Measurements from ENCODE around the gene GPR62. TPM values are rescaled to one million over a fixed set of nuclear protein-coding genes. Genes with fewer than 3 reads are reported as not detected.

Gene GPR62
- total RNA-seq, 1 experiment from 2014 or later = not detected

DNA sequence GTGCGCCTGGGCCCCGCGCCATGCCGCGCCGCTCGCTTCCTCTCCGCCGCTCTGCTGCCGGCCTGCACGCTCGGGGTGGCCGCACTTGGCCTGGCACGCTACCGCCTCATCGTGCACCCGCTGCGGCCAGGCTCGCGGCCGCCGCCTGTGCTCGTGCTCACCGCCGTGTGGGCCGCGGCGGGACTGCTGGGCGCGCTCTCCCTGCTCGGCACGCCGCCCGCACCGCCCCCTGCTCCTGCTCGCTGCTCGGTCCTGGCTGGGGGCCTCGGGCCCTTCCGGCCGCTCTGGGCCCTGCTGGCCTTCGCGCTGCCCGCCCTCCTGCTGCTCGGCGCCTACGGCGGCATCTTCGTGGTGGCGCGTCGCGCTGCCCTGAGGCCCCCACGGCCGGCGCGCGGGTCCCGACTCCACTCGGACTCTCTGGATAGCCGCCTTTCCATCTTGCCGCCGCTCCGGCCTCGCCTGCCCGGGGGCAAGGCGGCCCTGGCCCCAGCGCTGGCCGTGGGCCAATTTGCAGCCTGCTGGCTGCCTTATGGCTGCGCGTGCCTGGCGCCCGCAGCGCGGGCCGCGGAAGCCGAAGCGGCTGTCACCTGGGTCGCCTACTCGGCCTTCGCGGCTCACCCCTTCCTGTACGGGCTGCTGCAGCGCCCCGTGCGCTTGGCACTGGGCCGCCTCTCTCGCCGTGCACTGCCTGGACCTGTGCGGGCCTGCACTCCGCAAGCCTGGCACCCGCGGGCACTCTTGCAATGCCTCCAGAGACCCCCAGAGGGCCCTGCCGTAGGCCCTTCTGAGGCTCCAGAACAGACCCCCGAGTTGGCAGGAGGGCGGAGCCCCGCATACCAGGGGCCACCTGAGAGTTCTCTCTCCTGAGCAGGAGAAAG, 951 bp downstream of the GPR62 start:
- no peak overlapping the region for H3K4me3 ChIP-seq
- no peaks in the 10 kb centered on the region for H3K27me3 ChIP-seq (replicated peaks)
- H3K4me1 ChIP-seq (replicated peaks) = peaks cover 9% of the 10 kb centered on the region
- peaks cover 50% of the 10 kb centered on the region for H3K36me3 ChIP-seq
- no peaks in the 10 kb centered on the region for H3K9me3 ChIP-seq (replicated peaks)
- DNase-seq (ENCODE audit: low read depth in 1 of 2, low spot score in 2 of 2) = peak in 1 of 2 experiments; percentile 35
- no peak overlapping the region for H3K27ac ChIP-seq

DNA sequence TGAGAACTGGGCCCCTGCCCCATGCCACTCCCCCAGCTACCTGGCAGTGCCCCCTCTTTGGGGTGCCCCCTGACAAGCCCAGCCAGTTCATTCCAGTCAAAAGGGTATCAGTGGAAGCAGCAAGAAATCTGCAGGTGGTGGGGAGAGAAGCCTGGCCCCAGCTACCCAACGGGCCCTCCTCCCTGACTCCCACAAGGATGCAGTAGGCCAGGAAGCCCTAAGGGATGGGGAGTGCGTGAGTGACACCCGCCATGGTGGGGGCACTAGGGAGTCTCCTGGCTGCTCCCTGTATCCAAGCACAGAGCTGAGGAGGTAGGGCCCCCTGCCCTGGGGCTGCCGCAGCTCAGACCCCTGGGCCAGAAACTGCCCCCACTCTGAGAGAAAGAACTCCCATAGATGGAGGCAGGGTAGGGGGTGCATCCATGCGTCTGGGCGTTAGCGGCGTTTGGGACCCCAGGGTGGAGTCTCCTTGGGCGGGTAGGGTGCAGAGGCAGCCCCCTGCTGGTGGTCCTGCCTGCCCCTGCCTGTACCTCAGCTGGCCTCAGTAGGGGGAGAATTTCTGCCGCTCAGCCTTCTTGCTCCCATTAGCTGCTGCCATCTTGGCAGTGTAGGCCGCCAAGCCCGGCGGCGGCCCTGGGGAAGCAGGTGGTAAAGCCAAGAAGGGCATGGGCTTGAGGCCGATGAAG, 2.5 kb downstream of the GPR62 start:
- Histone ChIP-seq H3K36me3 (peaks cover 55% of the 10 kb centered on the region), H3K27me3 (replicated peaks) (no peaks in the 10 kb centered on the region), H3K4me3 (no peak overlapping the region), H3K9me3 (replicated peaks) (no peaks in the 10 kb centered on the region), H3K27ac (no peak overlapping the region), H3K4me1 (replicated peaks) (peaks cover 10% of the 10 kb centered on the region)
- DNase-seq (ENCODE audit: low read depth in 1 of 2, low spot score in 2 of 2) = no peak

DNA sequence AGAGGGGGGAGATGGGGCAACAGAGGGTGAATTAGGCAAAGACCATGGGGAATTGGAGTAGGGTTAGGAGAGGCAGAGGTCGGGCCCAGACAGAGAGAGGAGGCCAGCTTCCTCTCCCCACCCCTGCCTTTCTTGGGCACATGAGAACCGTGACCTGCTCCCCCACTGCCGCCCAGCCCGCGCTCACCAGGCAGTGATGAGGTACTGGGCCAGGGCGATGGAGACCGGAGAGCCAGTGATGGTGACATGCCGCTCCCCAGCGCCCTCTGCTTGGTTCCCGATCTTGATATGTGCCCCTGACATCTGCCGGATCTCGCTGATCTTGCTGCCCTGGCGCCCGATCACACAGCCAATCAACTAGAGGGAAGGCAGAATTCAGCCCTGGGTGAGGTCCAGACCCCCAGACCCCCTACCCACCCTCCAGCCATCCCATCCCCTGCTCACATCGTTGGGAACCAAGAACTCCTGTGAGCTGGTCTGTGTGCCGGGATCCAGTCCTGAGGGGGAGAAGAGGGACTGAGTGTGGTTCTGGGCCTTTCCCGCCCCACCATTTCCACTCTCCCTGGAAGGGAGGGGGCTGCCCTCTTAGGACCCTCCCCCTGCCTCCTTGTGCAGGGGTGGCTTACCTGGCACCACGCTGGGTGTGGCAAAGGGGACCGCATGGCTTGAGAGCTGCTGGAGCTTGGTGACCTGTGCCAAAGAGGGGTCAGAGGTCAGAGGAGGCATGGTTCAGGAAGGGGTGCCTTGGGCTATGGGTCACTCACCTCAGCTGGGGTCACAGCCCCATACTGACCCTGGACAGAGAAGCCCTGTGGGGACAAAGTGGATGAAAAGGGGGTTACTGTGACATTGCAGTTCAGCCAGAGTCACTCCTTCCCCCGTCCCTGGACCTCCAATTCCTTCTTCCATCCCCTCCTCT, 3.7 kb downstream of the GPR62 start:
- Histone ChIP-seq H3K4me3 (no peak overlapping the region), H3K27ac (no peak overlapping the region), H3K36me3 (peaks cover 64% of the 10 kb centered on the region), H3K27me3 (replicated peaks) (no peaks in the 10 kb centered on the region), H3K9me3 (replicated peaks) (no peaks in the 10 kb centered on the region), H3K4me1 (replicated peaks) (peaks cover 14% of the 10 kb centered on the region)
- no peak for DNase-seq (ENCODE audit: low read depth in 1 of 2, low spot score in 2 of 2)

DNA sequence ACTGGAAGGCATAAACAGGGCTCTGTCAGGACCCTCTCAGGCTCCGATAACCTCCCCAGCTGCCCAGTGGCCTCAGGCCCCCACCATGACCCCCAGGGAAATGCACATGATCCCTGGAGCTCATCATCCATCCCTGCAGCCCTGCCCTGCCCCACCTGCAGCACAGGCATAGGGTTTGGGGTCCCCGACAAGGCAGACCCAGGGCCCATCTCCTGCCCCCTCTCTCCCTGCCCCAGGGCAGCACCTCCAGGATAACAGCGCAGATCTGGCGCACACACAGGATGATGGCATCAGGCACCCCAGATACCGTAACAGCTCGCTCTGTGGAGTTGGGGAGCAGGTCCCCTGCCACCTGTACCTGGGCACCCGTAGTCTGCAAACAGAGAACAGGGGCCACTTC, 4.5 kb downstream of the GPR62 start:
- peak in 1 of 2 experiments; percentile 38 for DNase-seq (ENCODE audit: low read depth in 1 of 2, low spot score in 2 of 2)
- H3K9me3 ChIP-seq (replicated peaks) = no peaks in the 10 kb centered on the region
- H3K27me3 ChIP-seq (replicated peaks) = no peaks in the 10 kb centered on the region
- H3K36me3 ChIP-seq = peaks cover 69% of the 10 kb centered on the region
- H3K4me3 ChIP-seq = no peak overlapping the region
- H3K27ac ChIP-seq = no peak overlapping the region
- peaks cover 21% of the 10 kb centered on the region for H3K4me1 ChIP-seq (replicated peaks)

DNA sequence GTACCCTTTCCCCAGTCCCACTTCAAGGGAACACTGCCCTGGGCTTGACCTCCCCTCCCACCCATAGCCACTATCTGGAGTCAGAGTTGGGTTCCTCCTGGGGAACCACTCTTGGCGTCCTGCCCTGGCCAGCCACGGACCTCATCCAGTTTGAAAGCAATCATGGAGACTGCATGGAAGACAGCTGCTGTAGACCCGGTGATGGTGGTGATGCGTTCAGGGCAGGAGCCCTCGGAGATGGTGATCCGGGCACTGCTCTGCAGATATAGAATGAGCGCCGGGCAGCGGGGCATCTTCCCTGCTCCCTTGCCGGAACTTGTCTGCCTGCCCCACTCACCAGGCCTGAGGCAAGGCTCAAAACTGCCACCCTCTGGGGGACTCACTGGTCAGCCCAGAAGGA, 5.2 kb downstream of the GPR62 start:
- H3K4me3 ChIP-seq = no peak overlapping the region
- peaks cover 69% of the 10 kb centered on the region for H3K36me3 ChIP-seq
- peak in 1 of 2 experiments; percentile 37 for DNase-seq (ENCODE audit: low read depth in 1 of 2, low spot score in 2 of 2)
- no peak overlapping the region for H3K27ac ChIP-seq
- no peaks in the 10 kb centered on the region for H3K27me3 ChIP-seq (replicated peaks)
- no peaks in the 10 kb centered on the region for H3K9me3 ChIP-seq (replicated peaks)
- H3K4me1 ChIP-seq (replicated peaks) = peaks cover 29% of the 10 kb centered on the region

DNA sequence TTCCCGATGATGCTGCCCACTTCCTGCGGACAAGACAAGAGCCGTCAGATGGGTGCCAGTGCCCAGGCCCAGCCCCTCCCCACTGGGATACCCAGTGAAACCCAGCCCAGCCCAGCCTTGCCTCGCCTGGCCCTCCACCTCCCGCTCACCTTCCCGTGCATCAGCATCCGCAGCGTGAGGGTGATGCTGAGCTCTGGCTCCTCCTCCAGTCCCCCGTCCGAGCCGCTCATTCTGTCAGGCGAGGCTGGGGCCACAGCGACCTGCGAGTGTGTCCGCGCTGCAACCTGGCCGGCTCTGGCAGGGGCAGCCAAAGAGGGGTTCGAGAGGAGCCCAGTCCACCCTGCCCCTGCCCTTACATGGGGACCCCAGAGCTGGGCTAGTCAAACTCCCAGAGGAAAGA, 5.8 kb downstream of the GPR62 start:
- Histone ChIP-seq H3K27me3 (replicated peaks) (no peaks in the 10 kb centered on the region), H3K4me3 (no peak overlapping the region), H3K27ac (no peak overlapping the region), H3K9me3 (replicated peaks) (no peaks in the 10 kb centered on the region), H3K4me1 (replicated peaks) (peaks cover 35% of the 10 kb centered on the region), H3K36me3 (peaks cover 69% of the 10 kb centered on the region)
- DNase-seq (ENCODE audit: low read depth in 1 of 2, low spot score in 2 of 2) = no peak

DNA sequence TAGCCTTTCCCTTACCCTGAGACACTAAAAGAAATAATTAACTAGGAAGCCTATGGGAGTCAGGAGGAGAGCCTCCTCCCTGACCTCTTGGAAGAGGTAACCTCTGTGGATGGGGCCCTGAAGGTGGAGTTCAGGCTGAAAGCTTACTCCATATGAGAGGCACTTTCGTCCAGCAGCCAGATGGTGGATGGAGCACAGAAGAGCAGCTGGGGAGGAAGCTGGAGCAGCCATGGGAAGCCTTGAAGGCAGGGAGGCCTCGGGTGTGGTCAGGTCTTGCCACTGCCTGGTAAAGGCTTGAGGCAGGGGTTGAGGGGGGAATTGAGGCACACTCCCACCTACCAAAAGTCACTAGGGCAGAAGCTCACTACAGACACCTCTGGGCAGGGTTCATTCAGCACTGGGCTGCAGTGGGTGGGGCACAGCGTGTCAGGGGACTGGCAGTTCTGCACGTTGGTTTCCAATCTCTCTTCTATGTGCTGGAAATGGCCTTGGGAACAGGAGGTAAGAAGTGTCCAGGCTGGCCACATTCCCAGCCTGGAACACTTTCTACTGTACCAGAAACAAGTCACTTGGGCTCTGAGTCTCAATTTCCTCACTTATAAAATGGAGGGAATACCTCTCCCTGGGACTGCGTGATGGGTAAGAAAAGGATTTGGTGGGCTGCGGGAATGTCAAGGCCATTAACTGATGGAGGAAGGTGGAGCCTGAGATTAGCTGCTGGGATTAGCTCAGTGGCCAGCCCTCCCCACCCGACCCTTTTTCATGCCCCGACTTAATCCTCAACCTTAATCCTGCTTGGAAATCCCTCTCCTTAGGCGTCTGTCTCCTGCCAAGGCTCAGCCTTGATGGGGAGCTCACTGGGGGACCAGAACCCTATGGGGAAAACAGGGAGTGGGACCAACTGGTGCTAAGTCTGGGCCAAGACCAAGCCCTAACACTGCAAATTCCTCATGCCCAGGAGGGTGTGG, 6.7 kb downstream of the GPR62 start:
- no peak overlapping the region for H3K4me3 ChIP-seq
- DNase-seq (ENCODE audit: low read depth in 1 of 2, low spot score in 2 of 2) = no peak
- no peaks in the 10 kb centered on the region for H3K9me3 ChIP-seq (replicated peaks)
- no peaks in the 10 kb centered on the region for H3K27me3 ChIP-seq (replicated peaks)
- H3K27ac ChIP-seq = no peak overlapping the region
- peaks cover 62% of the 10 kb centered on the region for H3K36me3 ChIP-seq
- H3K4me1 ChIP-seq (replicated peaks) = peaks cover 44% of the 10 kb centered on the region

DNA sequence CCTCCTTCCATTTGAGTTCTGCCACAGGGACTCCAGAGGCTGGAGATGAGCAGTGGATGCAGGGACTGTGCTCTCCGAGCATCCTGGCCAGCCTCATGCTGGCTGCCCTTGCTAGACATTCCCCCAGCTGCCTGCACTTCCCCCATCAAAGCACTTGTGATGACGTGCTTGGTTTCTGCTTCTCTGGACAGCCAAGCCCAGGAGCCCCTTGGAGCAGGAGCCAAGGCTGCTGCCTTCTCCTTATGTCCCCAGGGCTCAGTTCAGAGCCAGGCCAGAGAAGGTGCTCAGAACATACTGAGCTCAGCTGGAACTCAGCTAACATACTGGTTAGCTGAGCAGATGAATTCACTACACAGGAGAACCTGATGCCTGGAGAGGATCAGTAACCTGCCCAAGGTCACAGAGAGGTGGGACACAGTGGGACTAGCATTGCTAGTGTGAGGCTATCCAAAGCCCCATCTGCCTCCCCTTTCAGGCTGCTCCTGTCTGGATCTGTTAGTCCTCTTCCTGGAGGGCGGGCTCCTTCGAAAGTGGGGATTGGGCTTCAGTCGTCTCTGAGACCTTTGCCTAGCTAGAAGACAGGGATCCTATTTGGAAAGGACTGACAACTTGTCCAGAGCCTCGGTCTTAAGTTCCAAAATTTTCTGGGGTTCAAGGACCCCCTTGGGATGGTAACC, 7.8 kb downstream of the GPR62 start:
- Histone ChIP-seq H3K27ac (no peak overlapping the region), H3K4me1 (replicated peaks) (peaks cover 50% of the 10 kb centered on the region), H3K9me3 (replicated peaks) (no peaks in the 10 kb centered on the region), H3K36me3 (peaks cover 54% of the 10 kb centered on the region), H3K27me3 (replicated peaks) (no peaks in the 10 kb centered on the region), H3K4me3 (no peak overlapping the region)
- no peak for DNase-seq (ENCODE audit: low read depth in 1 of 2, low spot score in 2 of 2)

DNA sequence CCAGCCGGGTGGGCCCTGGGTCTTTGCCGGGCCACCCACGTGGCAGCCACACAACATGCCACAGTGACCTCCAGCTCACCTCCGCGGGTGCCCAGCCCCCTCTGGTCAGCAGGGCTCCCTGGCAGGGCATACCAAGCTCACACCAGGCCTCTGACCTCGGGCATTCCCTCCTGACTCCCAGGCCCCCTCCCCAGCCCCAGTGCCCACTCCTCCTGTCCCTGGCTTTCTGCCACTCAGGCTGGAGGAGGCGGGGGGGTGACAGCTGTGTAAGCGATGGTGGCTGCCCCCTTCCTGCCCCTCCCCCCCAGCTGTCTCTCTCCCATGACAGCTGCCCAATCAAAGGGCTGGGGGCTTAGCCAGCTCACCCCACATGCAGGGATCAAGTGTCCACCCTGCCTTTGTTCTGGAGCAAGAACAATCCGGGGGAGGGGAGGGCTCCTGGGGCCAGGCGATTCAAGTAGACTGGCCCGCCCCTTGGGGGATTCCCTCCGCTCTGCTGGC, 8.8 kb downstream of the GPR62 start:
- H3K36me3 ChIP-seq = peaks cover 51% of the 10 kb centered on the region
- H3K9me3 ChIP-seq (replicated peaks) = no peaks in the 10 kb centered on the region
- peak; percentile 68 to 83 for DNase-seq (ENCODE audit: low read depth in 1 of 2, low spot score in 2 of 2)
- no peaks in the 10 kb centered on the region for H3K27me3 ChIP-seq (replicated peaks)
- no peak overlapping the region; the same call in 1 of the 2 replicates for H3K27ac ChIP-seq
- peaks cover 54% of the 10 kb centered on the region for H3K4me1 ChIP-seq (replicated peaks)
- H3K4me3 ChIP-seq = no peak overlapping the region; the same call in 1 of the 2 replicates

DNA sequence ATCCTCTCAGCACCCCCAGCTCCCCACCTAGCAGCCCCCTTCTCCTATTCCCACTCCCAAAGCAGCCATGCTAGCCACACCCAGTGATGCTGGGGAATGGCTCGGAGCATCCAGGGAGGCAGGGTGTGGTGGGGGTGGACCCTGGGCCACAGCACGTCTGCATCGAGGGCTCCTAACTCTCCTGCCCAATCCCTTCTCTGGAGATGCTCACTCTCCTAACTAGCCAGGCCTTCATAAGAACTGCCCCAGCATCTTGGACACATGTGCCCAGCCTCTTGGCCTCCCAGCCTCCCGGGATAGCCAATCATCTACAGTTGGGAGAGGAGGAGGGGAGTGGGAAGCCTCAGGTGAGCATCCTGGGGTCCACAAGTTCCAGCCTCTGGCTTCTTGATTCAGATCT, 9.3 kb downstream of the GPR62 start:
- H3K36me3 ChIP-seq = peaks cover 46% of the 10 kb centered on the region
- H3K4me1 ChIP-seq (replicated peaks) = peaks cover 54% of the 10 kb centered on the region
- no peak overlapping the region for H3K4me3 ChIP-seq
- no peaks in the 10 kb centered on the region for H3K27me3 ChIP-seq (replicated peaks)
- H3K9me3 ChIP-seq (replicated peaks) = no peaks in the 10 kb centered on the region
- no peak overlapping the region for H3K27ac ChIP-seq
- DNase-seq (ENCODE audit: low read depth in 1 of 2, low spot score in 2 of 2) = no peak

DNA sequence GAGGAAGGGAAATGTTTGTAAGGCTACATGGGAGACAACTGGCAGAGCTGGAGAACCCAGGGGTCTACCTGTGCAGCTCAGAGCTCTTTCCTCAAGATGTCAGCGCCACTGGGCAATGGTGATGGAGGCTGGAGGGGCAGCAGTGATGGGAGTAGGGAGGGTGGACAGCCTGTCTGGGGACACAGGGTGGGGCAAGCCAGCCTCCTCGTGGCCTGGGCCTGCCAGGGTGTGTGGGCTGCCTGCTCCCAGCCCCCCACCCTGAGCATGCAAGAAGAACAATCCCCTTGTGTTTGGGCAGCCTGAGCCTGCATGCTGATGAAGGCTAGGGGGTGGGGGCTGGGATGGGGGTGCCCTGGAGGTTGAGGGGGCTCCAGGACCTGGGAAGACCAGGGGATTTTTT, 10.8 kb downstream of the GPR62 start:
- H3K27me3 ChIP-seq (replicated peaks) = no peaks in the 10 kb centered on the region
- H3K36me3 ChIP-seq = peaks cover 31% of the 10 kb centered on the region
- H3K4me1 ChIP-seq (replicated peaks) = peaks cover 54% of the 10 kb centered on the region
- no peak overlapping the region for H3K27ac ChIP-seq
- no peaks in the 10 kb centered on the region for H3K9me3 ChIP-seq (replicated peaks)
- peak overlapping the region; percentile 92 for H3K4me3 ChIP-seq
- DNase-seq (ENCODE audit: low read depth in 1 of 2, low spot score in 2 of 2) = no peak

DNA sequence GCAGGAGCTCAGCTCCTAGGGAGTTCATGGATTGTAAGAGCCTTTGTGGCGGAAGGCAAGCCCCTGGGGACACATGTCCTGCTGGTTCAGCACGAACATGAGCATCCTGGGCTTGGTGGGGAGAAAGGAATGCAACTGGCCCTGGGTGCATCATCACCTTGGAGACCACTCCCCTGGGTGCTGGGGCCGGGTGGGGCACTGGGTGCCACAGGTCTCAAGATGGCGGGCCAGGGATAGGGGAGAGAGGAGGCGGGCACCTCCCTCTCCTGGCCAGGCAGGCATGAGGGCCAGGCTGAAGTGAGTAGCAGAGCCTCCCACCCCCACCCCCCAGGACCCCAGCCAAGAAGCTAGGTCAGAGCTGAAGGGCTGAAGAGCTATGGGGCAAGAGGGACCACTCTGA, 11.3 kb downstream of the GPR62 start:
- H3K4me1 ChIP-seq (replicated peaks) = peaks cover 54% of the 10 kb centered on the region
- H3K36me3 ChIP-seq = peaks cover 28% of the 10 kb centered on the region
- no peak overlapping the region for H3K27ac ChIP-seq
- no peaks in the 10 kb centered on the region for H3K9me3 ChIP-seq (replicated peaks)
- H3K4me3 ChIP-seq = peak overlapping the region; percentile 92
- DNase-seq (ENCODE audit: low read depth in 1 of 2, low spot score in 2 of 2) = no peak
- no peaks in the 10 kb centered on the region for H3K27me3 ChIP-seq (replicated peaks)

Data from SJSA1 (cell line).